ENCODE measurements around the gene TEX29.

- TF ChIP-seq, protein P1, sequence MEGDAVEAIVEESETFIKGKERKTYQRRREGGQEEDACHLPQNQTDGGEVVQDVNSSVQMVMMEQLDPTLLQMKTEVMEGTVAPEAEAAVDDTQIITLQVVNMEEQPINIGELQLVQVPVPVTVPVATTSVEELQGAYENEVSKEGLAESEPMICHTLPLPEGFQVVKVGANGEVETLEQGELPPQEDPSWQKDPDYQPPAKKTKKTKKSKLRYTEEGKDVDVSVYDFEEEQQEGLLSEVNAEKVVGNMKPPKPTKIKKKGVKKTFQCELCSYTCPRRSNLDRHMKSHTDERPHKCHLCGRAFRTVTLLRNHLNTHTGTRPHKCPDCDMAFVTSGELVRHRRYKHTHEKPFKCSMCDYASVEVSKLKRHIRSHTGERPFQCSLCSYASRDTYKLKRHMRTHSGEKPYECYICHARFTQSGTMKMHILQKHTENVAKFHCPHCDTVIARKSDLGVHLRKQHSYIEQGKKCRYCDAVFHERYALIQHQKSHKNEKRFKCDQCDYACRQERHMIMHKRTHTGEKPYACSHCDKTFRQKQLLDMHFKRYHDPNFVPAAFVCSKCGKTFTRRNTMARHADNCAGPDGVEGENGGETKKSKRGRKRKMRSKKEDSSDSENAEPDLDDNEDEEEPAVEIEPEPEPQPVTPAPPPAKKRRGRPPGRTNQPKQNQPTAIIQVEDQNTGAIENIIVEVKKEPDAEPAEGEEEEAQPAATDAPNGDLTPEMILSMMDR (IDR thresholded peaks at IDR 0.05 in 4 of 5, conservative IDR thresholded peaks at IDR 0.05 in 1 of 5), result no peak
- no peak for TF ChIP-seq POLR2A (IDR thresholded peaks at IDR 0.05)
Measured at GRCh38 chr13:111272117-111272516, 48.3 kb upstream of the TEX29 start.

Data from gastrocnemius medialis (tissue), 4 donors.